ENCODE results near the gene TAPBP.

GRCh38 chr6:33324125-33324524 is 10.2 kb upstream of the TAPBP start:
- no peak for TF ChIP-seq USF1 (IDR thresholded peaks at IDR 0.05)
- no peak for TF ChIP-seq RAD21 (IDR thresholded peaks at IDR 0.05; ENCODE audit: low read depth)
- no peak for TF ChIP-seq TCF12 (IDR thresholded peaks at IDR 0.05; ENCODE audit: low read depth)
- no peak for TF ChIP-seq CREB1 (IDR thresholded peaks at IDR 0.05; ENCODE audit: low read depth)
- TF ChIP-seq EP300 (IDR thresholded peaks at IDR 0.05; ENCODE audit: borderline replicate concordance) = no peak
- no peak for TF ChIP-seq FOXM1 (IDR thresholded peaks at IDR 0.05; ENCODE audit: borderline replicate concordance, low read depth)
- no peak for TF ChIP-seq MAX (IDR thresholded peaks at IDR 0.05)
- TF ChIP-seq TAF1 (IDR thresholded peaks at IDR 0.05; ENCODE audit: low read depth) = no peak
- no peak for TF ChIP-seq CEBPB (IDR thresholded peaks at IDR 0.05)
